Measurements from ENCODE around the gene RHBDL3.
A peak's percentile ranks its signal among the peaks of the same experiment; 100 is the strongest.
"Not testable (repeated sequence)": the region's sequence is repeated elsewhere in the genome, so short reads cannot be mapped to it uniquely, and the experiment has no call there.

The RHBDL3 gene

GRCh38 chr17:32331243-32332040 is 65.8 kb downstream of the RHBDL3 start:
- DNase-seq = no peak

DNA sequence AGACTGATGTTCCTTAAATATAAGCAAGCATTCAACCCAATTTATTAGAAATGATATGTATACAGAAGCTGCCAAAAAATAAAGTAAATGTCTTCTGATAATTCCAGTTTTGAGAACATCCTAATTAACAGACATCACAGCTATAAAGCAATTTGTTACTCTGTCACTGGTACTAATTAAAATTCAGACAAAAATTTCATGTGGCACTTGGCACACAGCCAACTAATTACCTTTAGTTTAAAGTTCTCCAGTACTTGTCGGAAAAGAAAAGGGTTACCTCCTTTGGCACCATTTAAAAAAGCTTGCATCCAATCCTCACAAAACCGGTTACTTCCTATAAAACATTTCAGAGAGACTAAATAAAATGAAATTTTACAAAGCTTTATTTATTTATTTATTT is 67.6 kb downstream of the RHBDL3 start:
- no peak for DNase-seq

GRCh38 chr17:32335046-32335445 is 69.4 kb downstream of the RHBDL3 start:
- DNase-seq = no peak

DNA sequence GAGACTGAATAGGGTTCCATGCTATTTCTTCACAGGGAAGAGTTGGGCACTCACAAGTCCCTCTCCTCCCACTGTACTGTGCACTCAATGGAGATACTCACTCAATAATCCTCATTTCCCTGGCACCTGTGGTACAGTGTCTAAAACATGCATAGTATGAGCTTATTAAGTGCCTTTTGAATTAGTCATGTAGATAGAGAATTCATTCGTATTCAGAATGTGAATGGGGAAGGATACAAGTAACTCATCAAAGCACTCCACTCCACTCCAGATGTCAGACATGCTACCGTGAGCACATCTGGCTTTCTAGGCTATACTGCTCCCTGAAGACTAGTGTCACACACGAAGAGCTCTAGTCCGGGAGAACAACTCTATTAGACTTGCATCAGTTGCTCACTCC is 70.1 kb downstream of the RHBDL3 start:
- no peak for DNase-seq

GRCh38 chr17:32341141-32341856 is 75.7 kb downstream of the RHBDL3 start:
- no peak for DNase-seq

GRCh38 chr17:32341857-32342602 is 76.4 kb downstream of the RHBDL3 start, which contains the start of gene C17orf75:
TSS of gene C17orf75 (minus strand) at chr17:32342173. CDS start at chr17:32342139, 34 bp downstream.
- DNase-seq = no peak

DNA sequence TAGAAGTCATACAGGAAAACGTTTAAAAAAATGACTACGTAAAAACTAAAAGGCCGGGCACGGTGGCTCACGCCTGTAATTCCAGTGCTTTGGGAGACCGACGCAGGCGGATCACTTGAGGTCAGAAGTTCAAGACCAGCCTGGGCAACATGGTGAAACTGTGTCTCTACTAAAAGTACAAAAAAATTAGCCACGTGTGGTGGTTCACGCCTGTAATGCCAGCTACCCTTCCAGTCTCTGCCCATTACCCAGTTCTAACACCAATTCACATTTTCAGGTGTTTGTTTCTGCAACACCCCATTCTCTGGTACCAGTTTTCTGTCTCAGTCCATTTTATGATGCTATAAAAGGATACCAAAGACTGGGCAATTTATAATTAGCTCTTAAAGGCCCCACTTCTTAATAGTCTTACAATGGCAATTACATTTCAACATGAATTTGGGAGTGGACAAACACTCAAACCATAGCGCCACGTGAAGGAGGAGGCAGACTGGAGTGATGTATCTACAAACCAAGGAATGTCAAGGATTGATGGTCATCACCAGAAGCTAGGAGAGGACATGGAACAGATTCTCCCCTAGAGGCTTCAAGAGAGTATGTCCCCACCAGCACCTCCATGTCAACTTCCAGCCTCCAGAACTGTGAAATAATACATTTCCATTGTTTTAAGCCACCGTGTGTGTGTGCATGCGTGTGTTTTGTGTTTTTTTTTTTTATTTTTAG is 77.1 kb downstream of the RHBDL3 start:
- no peak for DNase-seq

DNA sequence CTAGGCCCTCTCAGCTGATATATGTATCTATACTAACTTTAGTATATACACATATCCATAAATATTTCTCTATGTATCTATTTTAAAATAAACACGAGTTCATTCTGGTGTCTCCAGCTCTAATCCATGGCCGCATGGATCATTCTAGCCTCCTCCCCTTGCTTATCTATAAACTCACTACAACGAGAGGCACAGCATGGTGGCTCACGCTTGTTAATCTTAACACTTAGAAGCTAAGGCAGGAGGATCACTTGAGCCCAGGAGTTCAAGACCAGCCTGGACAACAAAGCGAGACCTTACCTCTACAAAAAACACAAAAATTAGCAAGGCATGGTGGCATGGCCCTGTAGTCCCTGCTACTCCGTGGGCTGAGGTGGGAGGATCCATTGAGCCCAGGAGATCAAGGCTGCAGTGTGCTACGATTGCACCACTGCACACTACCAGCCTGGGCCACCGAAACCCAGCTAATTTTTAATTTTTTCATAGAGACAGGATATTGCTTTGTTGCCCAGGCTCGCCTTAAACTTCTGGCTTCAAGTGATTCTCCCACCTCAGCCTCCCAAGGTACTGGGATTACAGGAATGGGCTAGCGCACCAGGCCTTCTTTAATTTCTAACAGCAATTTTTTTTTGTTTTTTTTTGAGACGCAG is 80.4 kb downstream of the RHBDL3 start:
- DNase-seq = no peak

DNA sequence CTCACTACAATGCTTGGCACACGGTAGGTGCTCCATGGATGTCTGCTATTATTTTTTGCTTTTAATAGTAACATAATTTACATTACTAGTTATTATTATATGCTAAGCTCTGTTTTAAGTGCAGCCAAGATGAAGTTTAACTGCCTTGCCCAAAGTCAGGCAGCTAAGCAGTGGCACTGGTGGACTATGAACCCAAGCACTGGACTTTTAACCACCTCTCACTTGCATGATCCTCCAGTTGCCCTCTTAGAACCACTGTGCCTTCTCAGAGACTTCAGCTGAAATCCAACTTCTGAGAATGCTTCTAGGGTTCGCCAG is 82.8 kb downstream of the RHBDL3 start:
- DNase-seq = no peak

GRCh38 chr17:32349503-32349853 is 83.8 kb downstream of the RHBDL3 start:
- peak; percentile 35 for DNase-seq

DNA sequence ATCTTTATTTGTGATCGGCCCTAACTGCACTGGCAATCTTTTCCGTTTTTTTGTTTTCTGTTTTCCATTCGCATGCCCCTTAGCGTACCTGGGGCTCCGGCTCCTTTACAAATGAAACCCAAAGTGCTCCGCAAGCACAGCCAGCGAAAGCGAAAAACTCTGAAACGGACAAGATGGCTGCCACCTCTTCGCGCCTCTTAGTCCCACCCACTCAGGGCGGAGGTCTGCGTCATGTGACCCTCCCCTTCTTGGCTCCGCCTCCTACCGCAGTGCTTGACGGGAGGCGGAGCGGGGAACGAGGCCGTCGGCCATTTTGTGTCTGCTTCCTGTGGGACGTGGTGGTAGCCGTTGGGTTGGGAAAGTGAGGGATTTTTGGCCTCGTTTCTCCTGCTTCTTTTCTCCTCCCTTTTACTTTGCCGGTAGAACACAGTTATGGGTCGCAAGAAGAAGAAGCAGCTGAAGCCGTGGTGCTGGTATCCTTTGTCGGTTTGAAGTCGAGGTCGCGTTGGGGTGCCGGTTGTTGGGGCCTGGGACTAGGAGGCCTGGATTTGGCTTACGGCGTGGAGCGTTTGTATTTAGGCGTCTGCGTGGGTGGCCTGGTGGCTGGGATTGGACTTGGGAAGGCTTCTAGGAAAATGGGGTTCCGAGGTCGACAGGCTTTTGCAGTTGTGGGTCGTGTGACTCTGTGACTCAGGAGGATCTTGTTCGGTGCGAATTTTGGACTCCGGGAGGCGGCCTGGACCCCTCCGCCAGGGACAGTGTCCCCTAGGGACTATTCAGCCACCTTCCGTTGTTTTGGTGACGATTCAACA is 84.4 kb downstream of the RHBDL3 start, which contains the start of gene ZNF207:
ZNF207 (plus strand) TSS at position 304 of the 812 bp plus-strand sequence; CDS start at position 433, 129 bp downstream.
- peak; percentile 68 for DNase-seq

GRCh38 chr17:32350666-32351418 is 85.2 kb downstream of the RHBDL3 start:
- no peak for DNase-seq

GRCh38 chr17:32352734-32353133 is 87.1 kb downstream of the RHBDL3 start:
- DNase-seq = not testable (repeated sequence)

- no peak for DNase-seq
Measured at GRCh38 chr17:32355649-32356377, 90.2 kb downstream of the RHBDL3 start.

DNA sequence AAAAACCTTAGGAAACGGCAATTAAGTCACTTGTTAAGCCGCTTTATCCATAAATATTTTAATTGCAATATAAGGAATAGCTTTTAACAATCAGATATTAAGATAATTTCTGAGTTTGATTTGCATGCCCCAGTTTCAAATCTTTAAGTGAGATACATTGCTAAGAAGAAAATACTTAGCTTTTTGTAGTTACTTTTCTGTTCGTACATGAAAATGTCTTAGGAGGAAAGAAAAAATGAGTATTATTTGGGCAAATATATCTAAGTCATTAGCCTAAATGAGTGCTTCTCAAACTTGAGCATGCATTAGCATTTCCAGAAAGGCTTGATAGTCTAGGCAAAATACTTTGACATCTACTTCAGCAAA is 90.7 kb downstream of the RHBDL3 start:
- no peak for DNase-seq

- no peak for DNase-seq
Measured at GRCh38 chr17:32356750-32357149, 91.1 kb downstream of the RHBDL3 start.

GRCh38 chr17:32357615-32358014 is 92.0 kb downstream of the RHBDL3 start:
- no peak for DNase-seq

- DNase-seq = no peak
Measured at GRCh38 chr17:32361270-32361669, 95.6 kb downstream of the RHBDL3 start.

GRCh38 chr17:32370426-32370825 is 104.8 kb downstream of the RHBDL3 start:
- no peak for DNase-seq

Measured in NCI-H1417 treated with DMSO at 0.1 percent for 48 hours (cell line).